Muscle of leg (tissue), 11 donors: ENCODE results near the gene JPH2. TPM values are rescaled to one million over a fixed set of nuclear protein-coding genes. Genes with fewer than 3 reads are reported as not detected.

Source experiments
- DNase-seq: peaks from one replicate; pipeline ENCODE4 v3.0.0; 2013
- H3K27ac ChIP-seq: one replicate; pipeline ENCODE4 v1.5.1; 2013; ENCODE audit warnings: mild to moderate bottlenecking, low read length, control low read depth
- H3K27me3 ChIP-seq: one replicate; pipeline ENCODE4 v1.6.1; 2013; ENCODE audit warnings: low read length; ENCODE audit not compliant: control insufficient read depth, insufficient read depth
- H3K36me3 ChIP-seq: one replicate; pipeline ENCODE4 v1.6.1; 2013; ENCODE audit warnings: low read length; ENCODE audit not compliant: control insufficient read depth, insufficient read depth
- H3K4me1 ChIP-seq: one replicate; pipeline ENCODE4 v1.6.1; 2013; ENCODE audit warnings: low read length; ENCODE audit not compliant: control insufficient read depth, insufficient read depth
- H3K4me3 ChIP-seq: one replicate; pipeline ENCODE4 v1.5.1; 2013; ENCODE audit warnings: low read length, control low read depth
- H3K9me3 ChIP-seq: replicated peaks from 2 replicates; pipeline ENCODE4 v1.6.1; 2013; ENCODE audit warnings: low read depth, low read length; ENCODE audit not compliant: control insufficient read depth
- WGBS: methylation state at CpG from one replicate; pipeline ENCODE4 v1.1.5; 2013; ENCODE audit warnings: missing lambda C conversion rate; ENCODE audit not compliant: insufficient coverage; 5-methylcytosine and 5-hydroxymethylcytosine counted together
- polyA plus RNA-seq, 8 donors: library from polyadenylated mRNA; unstranded; fragments of 120-200 nt; gene quantifications; one replicate each; pipeline versions ENCODE4 v1.2.1 to v1.2.3, GENCODE V29; 2013; ENCODE audit warnings: inconsistent platforms in 1 of 8, low replicate concordance in 1 of 8; ENCODE audit not compliant: insufficient read length in 8 of 8, insufficient read depth in 1 of 8
- total RNA-seq: library from RNA; stranded (reverse); fragments of 120-200 nt; gene quantifications from one replicate; pipeline ENCODE4 v1.2.4, GENCODE V29; 2013

Gene JPH2
- total and polyA plus RNA-seq, 9 donors, result 55.5 to 110 (median 77.3) TPM

- H3K4me1 ChIP-seq, result peaks cover 11% of the 10 kb centered on the region
- no peaks in the 10 kb centered on the region for H3K27me3 ChIP-seq
- no peaks in the 10 kb centered on the region for H3K36me3 ChIP-seq
- H3K4me3 ChIP-seq, result no peak overlapping the region
- WGBS, result 79% methylated on average over 3 of the region's 5 CpGs
- DNase-seq, result no peak
- no peaks in the 10 kb centered on the region for H3K9me3 ChIP-seq
- H3K27ac ChIP-seq, result no peak overlapping the region
Measured at GRCh38 chr20:44081888-44082287, 105.1 kb downstream of the JPH2 start.

GRCh38 chr20:44081476-44081875 is 105.5 kb downstream of the JPH2 start:
- Histone ChIP-seq H3K36me3 (no peaks in the 10 kb centered on the region), H3K4me1 (peaks cover 10% of the 10 kb centered on the region), H3K27ac (no peak overlapping the region), H3K4me3 (no peak overlapping the region), H3K9me3 (no peaks in the 10 kb centered on the region), H3K27me3 (no peaks in the 10 kb centered on the region)
- no peak for DNase-seq
- 46% methylated on average over 4 of the region's 4 CpGs for WGBS

DNA sequence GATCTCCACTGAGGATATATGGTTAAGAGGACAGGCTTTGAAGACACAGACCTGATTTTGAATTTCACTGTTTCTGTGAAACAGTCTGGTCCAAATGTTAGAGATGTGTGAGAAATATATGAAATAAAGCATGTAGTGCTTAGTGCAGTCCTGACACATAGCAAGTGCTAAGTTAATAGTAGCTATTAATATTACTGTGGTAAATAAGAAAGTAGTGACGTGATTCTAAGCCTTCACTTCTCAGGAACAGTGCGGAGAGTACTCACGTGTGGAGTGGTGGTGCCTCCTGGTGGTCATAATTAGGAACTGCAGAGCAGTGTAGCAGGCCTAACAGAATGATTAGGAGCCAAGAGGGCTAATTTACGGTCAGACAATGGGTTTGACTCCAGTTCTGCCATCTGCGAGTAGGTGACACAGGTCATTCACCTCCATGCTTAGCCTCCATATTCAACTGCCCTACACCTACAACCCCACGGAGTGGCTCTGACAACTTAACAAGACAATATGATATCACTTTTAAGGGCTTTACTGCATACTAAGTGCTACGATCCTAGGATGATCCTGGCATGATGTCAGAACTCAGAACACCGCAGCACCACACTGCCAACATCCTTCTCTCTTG is 106.2 kb downstream of the JPH2 start:
- no peak overlapping the region for H3K4me3 ChIP-seq
- peaks cover 10% of the 10 kb centered on the region for H3K4me1 ChIP-seq
- H3K27ac ChIP-seq, result no peak overlapping the region
- peak; percentile 80 for DNase-seq
- no peaks in the 10 kb centered on the region for H3K9me3 ChIP-seq
- H3K36me3 ChIP-seq, result no peaks in the 10 kb centered on the region
- no peaks in the 10 kb centered on the region for H3K27me3 ChIP-seq
- WGBS, result 3% methylated on average over 5 of the region's 8 CpGs

- no peak for DNase-seq
- Histone ChIP-seq H3K4me3 (no peak overlapping the region), H3K9me3 (no peaks in the 10 kb centered on the region), H3K27me3 (no peaks in the 10 kb centered on the region), H3K27ac (no peak overlapping the region), H3K4me1 (peaks cover 10% of the 10 kb centered on the region), H3K36me3 (no peaks in the 10 kb centered on the region)
- 100% methylated on average over 2 of the region's 10 CpGs for WGBS
Measured at GRCh38 chr20:44080064-44080463, 106.9 kb downstream of the JPH2 start.

DNA sequence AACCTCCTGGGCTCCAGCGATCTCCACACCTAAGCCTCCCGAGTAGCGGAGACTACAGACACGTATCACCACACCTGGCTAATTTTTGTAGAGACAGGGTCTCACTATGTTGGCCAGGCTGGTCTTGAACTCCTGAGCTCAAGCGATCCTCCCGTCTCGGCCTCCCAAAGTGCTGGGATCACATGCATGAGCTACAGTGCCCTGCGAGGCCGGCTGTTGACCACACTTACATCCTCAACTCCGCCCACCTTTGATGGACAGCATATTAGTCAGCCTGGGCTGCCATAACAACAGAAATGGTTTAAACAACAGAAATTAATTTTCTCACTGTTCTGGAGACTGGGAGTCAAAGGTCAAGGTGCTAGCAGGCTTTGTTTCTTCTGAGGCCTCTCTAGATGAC is 107.7 kb downstream of the JPH2 start:
- WGBS, result 91% methylated on average over 10 of the region's 10 CpGs
- no peaks in the 10 kb centered on the region for H3K27me3 ChIP-seq
- H3K9me3 ChIP-seq, result no peaks in the 10 kb centered on the region
- no peak overlapping the region for H3K4me3 ChIP-seq
- H3K27ac ChIP-seq, result no peak overlapping the region
- H3K36me3 ChIP-seq, result no peaks in the 10 kb centered on the region
- peaks cover 15% of the 10 kb centered on the region for H3K4me1 ChIP-seq
- DNase-seq, result no peak

DNA sequence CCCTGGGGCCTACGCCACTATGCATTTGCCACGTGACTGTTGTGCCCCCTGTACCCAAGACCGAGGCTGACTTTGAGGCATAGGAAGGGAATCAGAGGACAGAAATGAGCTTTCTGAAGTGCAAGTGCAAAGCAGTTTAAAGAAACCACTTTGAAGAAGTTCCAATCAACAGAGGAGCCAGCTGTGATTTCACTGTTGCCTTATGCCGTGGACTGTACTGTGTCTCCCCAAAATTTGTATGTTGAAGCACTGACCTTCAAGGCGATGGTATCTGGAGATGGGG is 111.1 kb downstream of the JPH2 start:
- 91% methylated on average over 4 of the region's 5 CpGs for WGBS
- H3K4me1 ChIP-seq, result peaks cover 8% of the 10 kb centered on the region
- H3K27me3 ChIP-seq, result peaks cover 5% of the 10 kb centered on the region
- DNase-seq, result no peak
- H3K27ac ChIP-seq, result no peak overlapping the region
- no peaks in the 10 kb centered on the region for H3K36me3 ChIP-seq
- H3K4me3 ChIP-seq, result no peak overlapping the region
- no peaks in the 10 kb centered on the region for H3K9me3 ChIP-seq

- H3K9me3 ChIP-seq, result no peaks in the 10 kb centered on the region
- 87% methylated on average over 23 of the region's 23 CpGs for WGBS
- H3K27me3 ChIP-seq, result peaks cover 5% of the 10 kb centered on the region
- H3K36me3 ChIP-seq, result no peaks in the 10 kb centered on the region
- H3K4me1 ChIP-seq, result peaks cover 6% of the 10 kb centered on the region
- H3K4me3 ChIP-seq, result no peak overlapping the region
- DNase-seq, result no peak
- no peak overlapping the region for H3K27ac ChIP-seq
Measured at GRCh38 chr20:44075191-44075949, 111.6 kb downstream of the JPH2 start.

DNA sequence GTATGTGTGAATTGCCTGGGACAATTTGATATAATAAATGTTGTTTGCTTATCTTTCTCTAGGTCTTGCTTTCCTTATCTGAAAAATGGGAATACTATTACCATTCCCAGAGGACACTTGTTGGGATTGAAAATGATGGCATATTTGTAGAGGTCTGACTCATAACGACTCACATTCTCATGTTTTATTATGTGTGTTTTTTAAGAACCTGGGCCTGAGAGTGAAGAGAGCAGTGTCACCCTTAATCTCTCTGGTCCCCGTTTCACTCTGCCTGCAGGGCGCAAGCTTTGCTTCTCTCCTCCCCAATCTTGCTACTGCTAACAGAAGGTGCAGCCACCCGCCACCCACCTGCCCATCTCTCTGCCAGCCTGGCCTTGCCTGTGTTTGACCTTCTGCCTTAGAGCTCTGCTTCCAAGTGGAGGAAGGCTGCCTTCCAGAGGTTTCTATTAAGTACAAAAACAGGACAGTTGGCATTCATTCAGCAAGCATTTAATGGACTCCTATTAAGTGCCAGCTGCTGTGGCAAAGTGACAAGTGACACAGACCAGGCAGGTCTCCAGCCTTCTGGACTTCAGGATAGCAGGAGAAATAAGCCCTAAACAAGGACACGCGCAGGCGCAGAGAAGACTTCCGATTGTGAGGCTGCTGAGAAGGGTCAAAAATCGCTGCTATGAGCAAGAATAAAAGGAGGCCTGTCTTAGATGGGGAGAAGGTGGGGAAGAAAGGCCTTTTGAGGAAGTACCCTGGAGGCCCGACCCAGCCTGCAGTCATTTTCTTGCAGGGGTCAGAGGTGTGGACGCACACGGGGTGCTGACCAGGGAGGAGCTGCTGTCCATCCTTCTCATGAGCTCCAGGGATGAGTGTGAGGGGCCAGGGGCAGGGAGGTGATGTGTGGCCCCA is 112.5 kb downstream of the JPH2 start:
- DNase-seq, result peak; percentile 23
- H3K27me3 ChIP-seq, result peaks cover 5% of the 10 kb centered on the region
- H3K36me3 ChIP-seq, result no peaks in the 10 kb centered on the region
- no peak overlapping the region for H3K4me3 ChIP-seq
- no peak overlapping the region for H3K27ac ChIP-seq
- H3K9me3 ChIP-seq, result no peaks in the 10 kb centered on the region
- WGBS, result 60% methylated on average over 10 of the region's 12 CpGs
- peaks cover 5% of the 10 kb centered on the region for H3K4me1 ChIP-seq

DNA sequence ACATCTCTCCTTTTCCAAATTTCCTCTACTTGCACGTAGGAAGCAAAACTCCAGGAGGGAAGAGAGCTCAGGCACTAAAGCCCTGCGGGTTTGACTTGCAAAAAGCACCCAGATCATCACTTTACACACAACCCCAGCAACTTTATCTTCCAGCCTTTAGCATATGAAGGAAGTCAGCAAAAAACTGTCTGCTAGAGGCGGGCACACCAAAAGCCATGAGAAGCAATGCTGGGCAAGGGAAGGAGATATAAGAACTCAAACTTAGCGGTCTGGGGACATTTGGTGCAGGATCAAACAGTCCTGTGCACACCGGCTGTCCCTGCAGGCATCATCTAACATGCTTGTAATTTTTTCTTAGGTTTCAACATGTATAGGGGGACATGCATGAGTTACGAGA is 113.3 kb downstream of the JPH2 start:
- no peak for DNase-seq
- H3K4me3 ChIP-seq, result no peak overlapping the region
- H3K9me3 ChIP-seq, result no peaks in the 10 kb centered on the region
- no peak overlapping the region for H3K27ac ChIP-seq
- peaks cover 5% of the 10 kb centered on the region for H3K27me3 ChIP-seq
- H3K4me1 ChIP-seq, result peaks cover 5% of the 10 kb centered on the region
- H3K36me3 ChIP-seq, result no peaks in the 10 kb centered on the region
- 72% methylated on average over 5 of the region's 6 CpGs for WGBS

DNA sequence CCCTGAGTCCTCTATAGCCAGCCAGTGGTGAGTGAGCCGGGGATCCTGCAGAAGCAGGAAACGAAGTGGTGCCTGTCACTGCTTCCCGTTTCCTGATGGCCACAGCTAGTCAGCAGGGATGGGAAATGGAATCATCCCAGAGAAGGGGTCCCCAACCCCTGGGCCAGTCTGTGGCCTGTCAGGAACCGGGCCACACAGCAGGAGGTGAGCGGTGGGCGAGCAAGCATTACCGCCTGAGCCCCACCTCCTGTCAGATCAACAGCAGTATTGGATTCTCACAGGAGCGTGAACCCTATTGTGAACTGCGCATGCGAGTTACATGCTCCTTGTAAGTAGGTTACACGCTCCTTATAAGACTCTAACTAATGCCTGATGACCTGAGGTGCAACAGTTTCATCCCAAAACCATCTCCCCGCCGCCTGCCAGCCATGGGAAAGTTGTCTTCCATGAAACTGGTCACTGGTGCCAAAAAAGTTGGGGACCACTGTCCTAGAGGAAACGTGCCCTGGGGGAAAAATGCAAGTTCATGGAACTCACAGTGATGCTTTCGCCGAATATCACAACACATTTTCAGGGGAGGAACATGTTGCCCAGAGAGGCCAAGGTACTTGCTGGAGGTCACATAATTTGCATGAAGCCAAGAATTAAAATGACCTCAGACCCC is 113.8 kb downstream of the JPH2 start:
- no peaks in the 10 kb centered on the region for H3K36me3 ChIP-seq
- no peak overlapping the region for H3K4me3 ChIP-seq
- H3K27ac ChIP-seq, result no peak overlapping the region
- 46% methylated on average over 15 of the region's 16 CpGs for WGBS
- DNase-seq, result no peak
- H3K4me1 ChIP-seq, result peaks cover 5% of the 10 kb centered on the region
- H3K9me3 ChIP-seq, result no peaks in the 10 kb centered on the region
- H3K27me3 ChIP-seq, result peaks cover 5% of the 10 kb centered on the region
